IMR-90 (cell line): ENCODE results near the gene CD46. TPM values are rescaled to one million over a fixed set of nuclear protein-coding genes. Genes with fewer than 3 reads are reported as not detected.

Experiments
- ATAC-seq: fragments of 200-7000 bp; cut with Tn5 transposase; 2 replicates; pipeline ENCODE4 v1.9.1; 2020; ENCODE audit warnings: low read depth, mild to moderate bottlenecking, moderate library complexity
- BruUV-seq: library from RNA; stranded (reverse); fragments of 400-500 nt; replicated peaks from 2 replicates; lab custom pipeline; 2021; lab: Mats Ljungman, UMichigan
- CTCF ChIA-PET: fragments of 300-600 bp; formaldehyde crosslinking; extraction: SDS; loops from one replicate; lab custom pipeline; 2021; ENCODE audit warnings: antibody characterized with exemption; lab: Yijun Ruan, JAX
- POLR2A ChIA-PET: fragments of 300-600 bp; sonication (Branson Sonifier 250); formaldehyde crosslinking; loops from one replicate; lab custom pipeline; 2022; ENCODE audit warnings: antibody characterized with exemption; ENCODE audit not compliant: unreplicated experiment; lab: Charles Lee
- DNase-seq: peaks from one replicate; pipeline ENCODE4 v3.0.0; 2013
- H2AFZ ChIP-seq: replicated peaks from 2 replicates; pipeline ENCODE3; 2013; ENCODE audit warnings: low read length, mild to moderate bottlenecking; ENCODE audit not compliant: poor library complexity
- H2AK5ac ChIP-seq: 2 replicates; pipeline ENCODE4 v1.6.1; 2013; ENCODE audit warnings: low read depth, low read length, inconsistent platforms
- H2AK9ac ChIP-seq: replicated peaks from 2 replicates; pipeline ENCODE3; 2013; ENCODE audit warnings: mild to moderate bottlenecking, low read depth, low read length, moderate library complexity; ENCODE audit not compliant: poor library complexity
- H2BK120ac ChIP-seq: 2 replicates; pipeline ENCODE4 v1.6.1; 2013; ENCODE audit warnings: low read depth, low read length, inconsistent platforms
- H2BK15ac ChIP-seq: 3 replicates; pipeline ENCODE4 v1.6.1; 2013; ENCODE audit warnings: low read depth, low read length, inconsistent platforms
- H2BK20ac ChIP-seq: 2 replicates; pipeline ENCODE4 v1.6.1; 2013; ENCODE audit warnings: low read depth, mild to moderate bottlenecking, inconsistent platforms, low read length, moderate library complexity
- H2BK5ac ChIP-seq: 2 replicates; pipeline ENCODE4 v1.6.1; 2013; ENCODE audit warnings: mild to moderate bottlenecking, low read depth, low read length, inconsistent platforms; ENCODE audit not compliant: poor library complexity, severe bottlenecking
- H3K14ac ChIP-seq: replicated peaks from 2 replicates; pipeline ENCODE4 v1.6.1; 2013; ENCODE audit warnings: low read depth, low read length, inconsistent platforms
- H3K18ac ChIP-seq: 2 replicates; pipeline ENCODE4 v1.6.1; 2013; ENCODE audit warnings: low read depth, low read length, control low read depth
- H3K23ac ChIP-seq: 2 replicates; pipeline ENCODE4 v1.6.1; 2013; ENCODE audit warnings: low read depth, low read length, inconsistent platforms
- H3K27ac ChIP-seq: 2 replicates; pipeline ENCODE4 v1.5.1; 2013; ENCODE audit warnings: mild to moderate bottlenecking, control low read depth, low read length; ENCODE audit not compliant: insufficient read depth
- H3K27me3 ChIP-seq: 2 replicates; pipeline ENCODE4 v1.6.1; 2013; ENCODE audit warnings: low read length; ENCODE audit not compliant: control insufficient read depth, insufficient read depth
- H3K36me3 ChIP-seq: 2 replicates; pipeline ENCODE4 v1.6.1; 2013; ENCODE audit warnings: low read length, mixed read lengths; ENCODE audit not compliant: control insufficient read depth, insufficient read depth
- H3K4ac ChIP-seq: 2 replicates; pipeline ENCODE4 v1.6.1; 2013; ENCODE audit warnings: low read depth, low read length, inconsistent platforms
- H3K4me1 ChIP-seq: 2 replicates; pipeline ENCODE4 v1.6.1; 2013; ENCODE audit warnings: low read length, mixed read lengths; ENCODE audit not compliant: control insufficient read depth, insufficient read depth
- H3K4me2 ChIP-seq: 2 replicates; pipeline ENCODE4 v1.6.1; 2013; ENCODE audit warnings: low read depth, mild to moderate bottlenecking, control low read depth, low read length, moderate library complexity
- H3K4me3 ChIP-seq: 2 replicates; pipeline ENCODE4 v1.5.1; 2013; ENCODE audit warnings: low read depth, mild to moderate bottlenecking, control low read depth, low read length, moderate library complexity; ENCODE audit not compliant: insufficient read depth
- H3K56ac ChIP-seq: 2 replicates; pipeline ENCODE4 v1.6.1; 2013; ENCODE audit warnings: low read length, inconsistent platforms; ENCODE audit not compliant: insufficient read depth; ENCODE audit errors: extremely low read depth
- H3K79me1 ChIP-seq, 2 experiments: 2 replicates each; pipeline ENCODE4 v1.6.1; 2013; ENCODE audit warnings: low read length in 2 of 2, inconsistent platforms in 1 of 2, low read depth in 1 of 2
- H3K9ac ChIP-seq: 2 replicates; pipeline ENCODE4 v1.6.1; 2013; ENCODE audit warnings: low read depth, low read length, control low read depth
- H3K9me1 ChIP-seq: 2 replicates; pipeline ENCODE4 v1.6.1; 2013; ENCODE audit warnings: low read length, inconsistent platforms; ENCODE audit not compliant: insufficient read depth
- H3K9me3 ChIP-seq: 2 replicates; pipeline ENCODE4 v1.6.1; 2013; ENCODE audit warnings: low read length; ENCODE audit not compliant: control insufficient read depth, insufficient read depth
- H4K20me1 ChIP-seq: 2 replicates; pipeline ENCODE4 v1.6.1; 2013; ENCODE audit warnings: low read length, inconsistent platforms; ENCODE audit not compliant: insufficient read depth
- H4K5ac ChIP-seq: 2 replicates; pipeline ENCODE4 v1.6.1; 2013; ENCODE audit warnings: mild to moderate bottlenecking, low read depth, low read length, control low read depth
- H4K8ac ChIP-seq, 2 experiments: 2 replicates each; pipeline ENCODE4 v1.6.1; 2013; ENCODE audit warnings: low read depth in 2 of 2, low read length in 2 of 2, control low read depth in 1 of 2, inconsistent platforms in 1 of 2
- H4K91ac ChIP-seq: 2 replicates; pipeline ENCODE4 v1.6.1; 2013; ENCODE audit warnings: low read depth, low read length, inconsistent platforms; ENCODE audit not compliant: insufficient read depth
- CEBPB ChIP-seq: IDR thresholded peaks from 2 replicates; pipeline ENCODE4 v1.6.1; 2012; ENCODE audit warnings: low read depth, low read length, improper control_type of control experiment
- CHD1 ChIP-seq: IDR thresholded peaks from 2 replicates; pipeline ENCODE4 v1.6.1; 2012; ENCODE audit warnings: low read depth, low read length, improper control_type of control experiment
- CTCF ChIP-seq: conservative IDR thresholded peaks from 2 replicates; pipeline ENCODE4 v1.5.1; 2012; ENCODE audit warnings: mild to moderate bottlenecking, low read depth, low read length, improper control_type of control experiment
- FOS ChIP-seq: fragments of 150-350 bp; IDR thresholded peaks from 2 replicates; pipeline ENCODE4 v1.6.1; 2016; ENCODE audit warnings: low read depth, low read length
- MAFK ChIP-seq: IDR thresholded peaks from 2 replicates; pipeline ENCODE4 v1.6.1; 2012; ENCODE audit warnings: low read depth, low read length, improper control_type of control experiment
- MAZ ChIP-seq: IDR thresholded peaks from 2 replicates; pipeline ENCODE4 v1.6.1; 2012; ENCODE audit warnings: low read depth, mild to moderate bottlenecking, low read length, improper control_type of control experiment, moderate library complexity, borderline replicate concordance
- NFE2L2 ChIP-seq: fragments of 150-350 bp; IDR thresholded peaks from 2 replicates; pipeline ENCODE4 v1.6.1; 2016; ENCODE audit warnings: low read depth, mild to moderate bottlenecking, low read length
- RFX5 ChIP-seq: IDR thresholded peaks from 2 replicates; pipeline ENCODE4 v1.8.0; 2012; ENCODE audit warnings: low read depth, mild to moderate bottlenecking, low read length, moderate library complexity
- USF2 ChIP-seq: fragments of 150-350 bp; IDR thresholded peaks from 2 replicates; pipeline ENCODE4 v1.6.1; 2017; ENCODE audit warnings: mild to moderate bottlenecking, antibody characterized with exemption, low read length, low read depth
- whole genome bisulfite sequencing, 2 experiments: methylation state at CpG; one replicate each; pipeline versions ENCODE4 v1.1.5 to v1.1.7; 2013; ENCODE audit warnings: missing lambda C conversion rate in 2 of 2; ENCODE audit not compliant: insufficient read length in 1 of 2; ENCODE audit errors: extremely low coverage in 2 of 2; 5-methylcytosine and 5-hydroxymethylcytosine counted together
- dilution Hi-C: fragments of 300-500 bp; cut with HindIII; formaldehyde crosslinking; loops from one replicate; pipeline ENCODE4 v1.14.3; 2018; ENCODE audit warnings: low sequenced_read_pairs; ENCODE audit not compliant: unreplicated experiment
- in situ Hi-C: fragments of 300-500 bp; cut with MboI; formaldehyde crosslinking; loops from 3 replicates; pipeline ENCODE4 v1.14.3; 2019; ENCODE audit warnings: low sequenced_read_pairs, inconsistent platforms, mixed read lengths
- intact Hi-C: fragments of 100-400 bp; cut with micrococcal nuclease; formaldehyde crosslinking; loops from 2 replicates; pipeline ENCODE4 v1.10.0; 2022
- polyA plus RNA-seq, 3 experiments: library from polyadenylated mRNA; depleted of rRNA; stranded (reverse); fragments of >200 nt; gene quantifications; 2 replicates each; pipeline ENCODE4 v1.2.3, GENCODE V29; 2012; ENCODE audit warnings: low replicate concordance in 1 of 3
- total RNA-seq: library from RNA; depleted of rRNA; stranded (reverse); fragments of >200 nt; gene quantifications from 2 replicates; pipeline ENCODE4 v1.2.3, GENCODE V29; 2012

The CD46 gene
- total and polyA plus RNA-seq, 2 of the 4 experiments (the other 2 are of a cell fraction) = 37.1 to 82.0 TPM

- H4K20me1 ChIP-seq = no peaks in the 10 kb centered on the region
- H3K27me3 ChIP-seq = no peaks in the 10 kb centered on the region
- H3K4me1 ChIP-seq = peaks cover 10% of the 10 kb centered on the region
- DNase-seq (no peak), ATAC-seq (no peak)
- no peak overlapping the region for H2AK5ac ChIP-seq
- no peak overlapping the region for H3K18ac ChIP-seq
- no peak overlapping the region for H3K4me3 ChIP-seq
- intact Hi-C loops = no loop called here
- no peak overlapping the region for H3K56ac ChIP-seq
- H2AK9ac ChIP-seq = no peak overlapping the region
- no peak overlapping the region for H2BK20ac ChIP-seq
- H4K91ac ChIP-seq = no peak overlapping the region
- CTCF ChIA-PET = interaction anchor here (1.4 kb wide), 1 partner anchor 16 kb away, joined by 3 read pairs; no protein-coding TSS in a partner anchor
- dilution Hi-C loops = no loop called here
- no peaks in the 10 kb centered on the region for H3K9me3 ChIP-seq
- no CpG with 5 or more reads among the region's 10 CpGs for WGBS, 2 experiments
- H3K4ac ChIP-seq = no peak overlapping the region
- H2BK15ac ChIP-seq = no peak overlapping the region
- no peak overlapping the region for H3K23ac ChIP-seq
- H4K8ac ChIP-seq = no peak overlapping the region
- no peak overlapping the region for H3K4me2 ChIP-seq
- H3K36me3 ChIP-seq = peaks cover 13% of the 10 kb centered on the region; the same call in 1 of the 2 replicates
- peaks cover 0 to 3% of the 10 kb centered on the region in 2 experiments; a peak in 1 of 4 replicates for H3K79me1 ChIP-seq
- no peak overlapping the region for H2AFZ ChIP-seq
- H3K14ac ChIP-seq = no peak overlapping the region
- H3K9ac ChIP-seq = no peak overlapping the region
- POLR2A ChIA-PET = no interaction called here
- TF ChIP-seq CTCF (no peak), FOS (no peak), USF2 (no peak), MAFK (no peak), RFX5 (no peak), MAZ (no peak), NFE2L2 (no peak), CEBPB (no peak), CHD1 (no peak)
- H2BK5ac ChIP-seq = no peak overlapping the region
- no TSS peak for BruUV-seq
- no peak overlapping the region for H2BK120ac ChIP-seq
- no peak overlapping the region for H4K5ac ChIP-seq
- H3K27ac ChIP-seq = no peak overlapping the region
- peaks cover 11% of the 10 kb centered on the region; the same call in 1 of the 2 replicates for H3K9me1 ChIP-seq
- in situ Hi-C loops = no loop called here
These were observed 61.1 kb downstream of the CD46 start for GRCh38 chr1:207812778-207813511.
